Sigmoid colon (tissue), 7 donors: ENCODE results near the gene TIGAR. TPM values are rescaled to one million over a fixed set of nuclear protein-coding genes. Genes with fewer than 3 reads are reported as not detected.

Experiments used
- DNase-seq: peaks from one replicate; pipeline ENCODE4 v3.0.0-alpha.2; 2019
- H3K27ac ChIP-seq, 4 donors: fragments of 200-600 bp; sonication (generic); one replicate each; pipeline ENCODE4 v1.5.1; 2016 to 2019; ENCODE audit warnings: mild to moderate bottlenecking in 1 of 4
- H3K27me3 ChIP-seq, 3 donors: fragments of 200-600 bp; sonication (generic); one replicate each; pipeline ENCODE4 v1.5.1; 2019; ENCODE audit warnings: mild to moderate bottlenecking in 1 of 3
- H3K36me3 ChIP-seq, 4 donors: fragments of 200-600 bp; sonication (generic); one replicate each; pipeline ENCODE4 v1.5.1; 2016 to 2019
- H3K4me1 ChIP-seq, 4 donors: fragments of 200-600 bp; sonication (generic); one replicate each; pipeline ENCODE4 v1.5.1; 2017 to 2019
- H3K4me3 ChIP-seq, 4 donors: fragments of 200-600 bp; sonication (generic); one replicate each; pipeline ENCODE4 v1.5.1; 2017 to 2019; ENCODE audit warnings: mild to moderate bottlenecking in 2 of 4, moderate library complexity in 1 of 4
- H3K9me3 ChIP-seq, 4 donors: fragments of 200-600 bp in 3 of 4; sonication (generic) in 3 of 4; one replicate each; pipeline versions ENCODE4 v1.5.1 to v1.6.1; 2013 to 2019
- EP300 ChIP-seq, 4 donors: sonication (generic); formaldehyde crosslinking; IDR thresholded peaks; one replicate each; pipeline ENCODE4 v1.6.1; 2017; ENCODE audit warnings: antibody characterized with exemption in 4 of 4
- POLR2A ChIP-seq, 2 donors: fragments of 450-650 bp; IDR thresholded peaks; one replicate each; pipeline ENCODE4 v1.6.1; 2016; ENCODE audit warnings: antibody characterized with exemption in 2 of 2, mild to moderate bottlenecking in 2 of 2, moderate library complexity in 2 of 2
- POLR2AphosphoS5 ChIP-seq, 4 donors: sonication (generic); formaldehyde crosslinking; IDR thresholded peaks; one replicate each; pipeline ENCODE4 v1.6.1; 2017; ENCODE audit warnings: antibody characterized with exemption in 4 of 4
- WGBS, 2 donors: extraction: QIAGEN DNeasy Blood & Tissue Kit; methylation state at CpG; one replicate each; pipeline ENCODE4 v1.1.7; 2013; 5-methylcytosine and 5-hydroxymethylcytosine counted together
- intact Hi-C: fragments of 100-400 bp; cut with DNase I; formaldehyde crosslinking; loops from one replicate; pipeline ENCODE4 v1.15.1; 2023
- polyA plus RNA-seq, 3 donors: library from polyadenylated mRNA; stranded (reverse); fragments of 200-250 nt; gene quantifications; one replicate each; pipeline ENCODE4 v1.2.3, GENCODE V29; 2013
- total RNA-seq, 4 donors: library from RNA; depleted of rRNA; stranded (reverse); fragments of >200 nt; gene quantifications; one replicate each; pipeline ENCODE4 v1.1.0, GENCODE V29; 2016
- TF ChIP-seq, protein P1 (sequence below), 4 experiments: fragments of 450-650 bp in 3 of 4; fragments of 200-600 bp in 1 of 4; IDR thresholded peaks; one replicate each; pipeline ENCODE4 v1.5.1; 2016 to 2019; ENCODE audit warnings: antibody characterized with exemption in 4 of 4, mild to moderate bottlenecking in 3 of 4, moderate library complexity in 2 of 4
- donor health status: healthy with polysubstance abuse.
- donor health status: Bipolar disorder and iron deficiency.
- donor health status: healthy.

TIGAR gene
- total and polyA plus RNA-seq, 7 donors: 4.4 to 14.6 (median 6.0) TPM

DNA sequence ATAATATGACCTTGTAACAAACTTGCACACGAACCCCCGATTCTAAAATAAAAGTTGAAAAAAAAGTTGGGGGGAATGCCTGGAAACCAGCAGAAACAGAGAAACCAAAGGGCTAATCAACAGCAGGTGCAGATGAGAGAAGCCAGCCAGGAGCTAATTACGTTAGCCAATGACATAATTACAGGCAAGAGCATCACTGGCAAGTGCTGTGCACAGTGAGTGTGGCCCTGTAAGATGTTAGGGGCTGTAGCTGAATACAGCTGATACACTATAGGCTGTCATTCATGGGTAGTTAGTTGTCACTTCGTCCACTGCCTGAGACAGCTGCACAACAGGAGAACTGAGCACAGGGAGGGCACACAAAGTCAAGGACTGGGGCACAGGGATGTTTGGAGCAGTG, 65.8 kb downstream of the TIGAR start:
- no peak overlapping the region for H3K4me3 ChIP-seq
- WGBS, 2 donors: 67 to 83% methylated on average over 4 of the region's 4 CpGs
- intact Hi-C loops: no loop called here
- no peaks in the 10 kb centered on the region for H3K36me3 ChIP-seq
- DNase-seq: no peak
- H3K27me3 ChIP-seq: no peaks in the 10 kb centered on the region
- TF ChIP-seq, protein P1, sequence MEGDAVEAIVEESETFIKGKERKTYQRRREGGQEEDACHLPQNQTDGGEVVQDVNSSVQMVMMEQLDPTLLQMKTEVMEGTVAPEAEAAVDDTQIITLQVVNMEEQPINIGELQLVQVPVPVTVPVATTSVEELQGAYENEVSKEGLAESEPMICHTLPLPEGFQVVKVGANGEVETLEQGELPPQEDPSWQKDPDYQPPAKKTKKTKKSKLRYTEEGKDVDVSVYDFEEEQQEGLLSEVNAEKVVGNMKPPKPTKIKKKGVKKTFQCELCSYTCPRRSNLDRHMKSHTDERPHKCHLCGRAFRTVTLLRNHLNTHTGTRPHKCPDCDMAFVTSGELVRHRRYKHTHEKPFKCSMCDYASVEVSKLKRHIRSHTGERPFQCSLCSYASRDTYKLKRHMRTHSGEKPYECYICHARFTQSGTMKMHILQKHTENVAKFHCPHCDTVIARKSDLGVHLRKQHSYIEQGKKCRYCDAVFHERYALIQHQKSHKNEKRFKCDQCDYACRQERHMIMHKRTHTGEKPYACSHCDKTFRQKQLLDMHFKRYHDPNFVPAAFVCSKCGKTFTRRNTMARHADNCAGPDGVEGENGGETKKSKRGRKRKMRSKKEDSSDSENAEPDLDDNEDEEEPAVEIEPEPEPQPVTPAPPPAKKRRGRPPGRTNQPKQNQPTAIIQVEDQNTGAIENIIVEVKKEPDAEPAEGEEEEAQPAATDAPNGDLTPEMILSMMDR (IDR thresholded peaks at IDR 0.05): no peak
- TF ChIP-seq POLR2AphosphoS5 (IDR thresholded peaks at IDR 0.05) (no peak), POLR2A (IDR thresholded peaks at IDR 0.05) (no peak), EP300 (IDR thresholded peaks at IDR 0.05) (no peak)
- H3K4me1 ChIP-seq: no peaks in the 10 kb centered on the region
- no peak overlapping the region for H3K27ac ChIP-seq
- H3K9me3 ChIP-seq: no peaks in the 10 kb centered on the region

DNA sequence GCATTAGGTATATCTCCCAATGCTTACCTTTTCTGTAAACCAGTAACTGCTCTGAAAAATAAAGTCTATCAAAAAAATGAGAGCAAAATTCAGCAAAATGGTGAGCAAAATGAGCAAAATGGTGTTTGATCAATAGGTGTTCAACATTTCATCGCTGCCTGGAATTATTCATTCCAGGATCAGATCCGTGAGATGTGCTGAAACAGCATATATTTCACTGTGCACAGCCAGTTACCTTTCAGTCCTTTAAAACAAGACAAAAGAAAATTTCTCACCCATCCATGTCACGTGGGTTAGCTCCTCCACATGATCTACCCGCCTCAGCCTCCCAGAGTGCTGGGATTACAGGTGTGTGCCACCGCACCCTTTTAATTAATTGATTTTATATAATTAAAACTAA, 66.6 kb downstream of the TIGAR start:
- Histone ChIP-seq H3K9me3 (no peaks in the 10 kb centered on the region), H3K4me1 (no peaks in the 10 kb centered on the region), H3K27me3 (no peaks in the 10 kb centered on the region), H3K36me3 (no peaks in the 10 kb centered on the region), H3K27ac (no peak overlapping the region), H3K4me3 (no peak overlapping the region)
- no peak for TF ChIP-seq POLR2AphosphoS5 (IDR thresholded peaks at IDR 0.05)
- DNase-seq: no peak
- 84 to 87% methylated on average over 5 of the region's 5 CpGs for WGBS, 2 donors
- intact Hi-C loops: no loop called here

DNA sequence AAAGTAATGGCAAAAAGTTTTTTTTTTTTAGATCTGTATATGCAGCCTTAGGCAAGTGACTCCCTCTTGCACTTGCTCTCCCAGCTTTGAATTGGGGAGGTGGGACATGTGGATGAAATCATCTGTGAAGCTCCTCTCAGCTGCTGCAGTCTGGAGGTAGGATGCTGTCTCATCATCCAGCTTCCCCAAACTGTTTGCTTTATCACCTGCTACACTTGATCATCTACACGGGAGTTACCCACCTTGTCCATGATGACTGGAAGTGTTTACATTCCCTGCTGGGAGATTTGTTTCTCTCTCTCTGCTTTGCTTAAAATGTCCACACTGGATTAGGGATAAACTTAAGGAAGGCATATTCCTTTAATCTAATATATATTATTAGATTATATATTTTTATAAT, 67.0 kb downstream of the TIGAR start:
- no peak overlapping the region for H3K27ac ChIP-seq
- intact Hi-C loops: no loop called here
- 24 to 64% methylated on average over 1 of the region's 1 CpG for WGBS, 2 donors
- H3K27me3 ChIP-seq: no peaks in the 10 kb centered on the region
- no peak overlapping the region for H3K4me3 ChIP-seq
- no peak for DNase-seq
- no peaks in the 10 kb centered on the region for H3K4me1 ChIP-seq
- no peaks in the 10 kb centered on the region for H3K36me3 ChIP-seq
- no peaks in the 10 kb centered on the region for H3K9me3 ChIP-seq
- TF ChIP-seq POLR2A (IDR thresholded peaks at IDR 0.05): no peak
- no peak for TF ChIP-seq POLR2AphosphoS5 (IDR thresholded peaks at IDR 0.05)
- TF ChIP-seq, protein P1 (IDR thresholded peaks at IDR 0.05): no peak
- no peak for TF ChIP-seq EP300 (IDR thresholded peaks at IDR 0.05)

DNA sequence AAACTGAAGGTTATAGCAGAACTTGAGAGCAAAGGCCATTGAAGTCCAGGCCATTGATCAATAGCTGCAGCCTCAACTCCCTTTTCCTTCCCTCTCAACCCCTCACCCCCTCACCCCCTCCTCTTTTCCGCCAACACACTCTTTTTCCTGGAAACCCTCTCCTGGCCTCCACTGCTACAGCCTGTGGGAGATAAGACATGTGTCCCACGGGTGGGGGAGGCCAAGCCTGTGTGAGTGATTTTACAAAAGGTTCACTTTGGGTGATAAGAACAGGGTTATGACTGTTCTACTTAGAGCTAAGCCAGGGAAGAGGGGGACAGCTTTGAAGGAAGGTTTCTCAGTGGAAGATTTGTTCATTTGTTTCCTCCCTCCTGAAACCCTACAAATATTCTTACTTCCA, 67.6 kb downstream of the TIGAR start:
- no peaks in the 10 kb centered on the region for H3K27me3 ChIP-seq
- H3K4me3 ChIP-seq: no peak overlapping the region
- H3K27ac ChIP-seq: no peak overlapping the region
- 55 to 64% methylated on average over 2 of the region's 2 CpGs for WGBS, 2 donors
- H3K36me3 ChIP-seq: no peaks in the 10 kb centered on the region
- intact Hi-C loops: no loop called here
- no peaks in the 10 kb centered on the region for H3K9me3 ChIP-seq
- no peaks in the 10 kb centered on the region for H3K4me1 ChIP-seq
- TF ChIP-seq POLR2AphosphoS5 (IDR thresholded peaks at IDR 0.05) (no peak), EP300 (IDR thresholded peaks at IDR 0.05) (no peak), POLR2A (IDR thresholded peaks at IDR 0.05) (no peak)
- TF ChIP-seq, protein P1 (IDR thresholded peaks at IDR 0.05): no peak
- no peak for DNase-seq

DNA sequence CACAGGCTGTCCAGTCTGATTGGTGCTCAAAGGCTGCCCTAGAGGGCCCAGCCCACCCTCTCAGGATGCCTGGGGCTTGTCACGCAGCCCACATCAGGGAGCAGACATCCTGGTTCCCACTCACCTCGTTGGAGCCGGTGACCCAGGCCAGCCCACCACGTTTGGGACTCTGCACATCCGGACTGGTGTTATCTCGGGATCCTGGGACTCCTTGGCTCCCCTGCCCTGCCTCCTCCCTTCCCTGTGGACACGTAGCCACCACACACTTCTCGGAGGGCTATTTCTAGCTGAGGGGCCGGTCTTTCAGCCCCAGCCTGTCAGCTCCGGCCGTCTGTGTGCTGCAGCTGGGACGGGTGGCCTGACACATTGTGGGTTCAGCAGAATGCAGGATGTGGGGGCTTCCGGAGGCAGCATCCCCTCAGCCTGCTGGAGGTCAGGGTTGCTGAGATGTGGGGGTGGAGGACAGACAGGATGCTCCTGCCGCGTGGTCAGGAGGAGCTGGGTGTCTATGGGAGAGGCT, 71.3 kb downstream of the TIGAR start:
- DNase-seq: no peak
- no peaks in the 10 kb centered on the region for H3K27me3 ChIP-seq
- 39 to 68% methylated on average over 15 of the region's 15 CpGs for WGBS, 2 donors
- H3K4me1 ChIP-seq: no peaks in the 10 kb centered on the region
- H3K9me3 ChIP-seq: no peaks in the 10 kb centered on the region
- H3K27ac ChIP-seq: no peak overlapping the region
- no peaks in the 10 kb centered on the region for H3K36me3 ChIP-seq
- no peak overlapping the region for H3K4me3 ChIP-seq
- intact Hi-C loops: no loop called here
- TF ChIP-seq POLR2A (IDR thresholded peaks at IDR 0.05): no peak

DNA sequence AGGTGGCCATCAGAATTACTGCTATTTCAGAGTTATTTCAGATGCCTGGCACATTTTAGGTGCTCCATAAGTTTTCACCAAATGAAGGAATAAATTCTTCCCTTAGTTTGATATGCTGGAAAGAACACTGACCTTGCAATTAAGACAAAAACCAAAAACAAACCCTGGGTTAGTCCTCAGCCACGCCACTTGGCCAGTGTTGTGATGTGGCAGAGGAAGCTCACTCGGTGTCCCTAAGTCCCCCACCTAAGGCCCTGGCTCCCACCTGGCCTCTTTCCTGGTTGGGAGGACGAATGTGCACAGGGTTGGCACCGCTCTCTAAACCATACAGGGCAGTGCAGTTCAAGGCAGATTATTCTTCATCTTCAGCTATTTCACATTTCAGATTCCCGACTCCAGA, 72.2 kb downstream of the TIGAR start:
- TF ChIP-seq POLR2A (IDR thresholded peaks at IDR 0.05) (no peak), POLR2AphosphoS5 (IDR thresholded peaks at IDR 0.05) (no peak), EP300 (IDR thresholded peaks at IDR 0.05) (no peak)
- TF ChIP-seq, protein P1 (IDR thresholded peaks at IDR 0.05): no peak
- H3K9me3 ChIP-seq: no peaks in the 10 kb centered on the region
- H3K27ac ChIP-seq: no peak overlapping the region
- intact Hi-C loops: no loop called here
- no peak for DNase-seq
- no peaks in the 10 kb centered on the region for H3K36me3 ChIP-seq
- no peaks in the 10 kb centered on the region for H3K27me3 ChIP-seq
- 80 to 86% methylated on average over 5 of the region's 5 CpGs for WGBS, 2 donors
- H3K4me1 ChIP-seq: no peaks in the 10 kb centered on the region
- no peak overlapping the region for H3K4me3 ChIP-seq
